OCI-LY3 (cell line): ENCODE measurements around the gene UNC80.

Experiments used
- H2AFZ ChIP-seq: fragments of 200-600, 300-600 bp; shearing (Covaris generic); 2 replicates; pipeline ENCODE4 v1.6.0; 2014; ENCODE audit warnings: antibody characterized with exemption, low read depth, low read length
- H3K27ac ChIP-seq: fragments of 200-600, 300-600 bp; sonication (generic); 2 replicates; pipeline ENCODE4 v1.5.1; 2014; ENCODE audit warnings: mild to moderate bottlenecking, low read length, moderate library complexity, mixed read lengths
- H3K27me3 ChIP-seq: fragments of 200-600, 300-600 bp; sonication (generic); 2 replicates; pipeline ENCODE4 v1.6.1; 2014; ENCODE audit warnings: low read depth, low read length, mixed read lengths
- H3K36me3 ChIP-seq: fragments of 200-600, 300-600 bp; sonication (generic); replicated peaks from 2 replicates; pipeline ENCODE3; 2014; ENCODE audit warnings: low read depth, low read length, mixed read lengths
- H3K4me1 ChIP-seq: fragments of 300-600, 200-600 bp; sonication (generic); 2 replicates; pipeline ENCODE4 v1.6.1; 2014; ENCODE audit warnings: low read length, mixed read lengths
- H3K4me2 ChIP-seq: fragments of 200-600, 300-600 bp; sonication (generic); 2 replicates; pipeline ENCODE4 v1.6.1; 2014; ENCODE audit warnings: low read length, mixed read lengths
- H3K4me3 ChIP-seq: fragments of 300-600, 200-600 bp; sonication (generic); 2 replicates; pipeline ENCODE4 v1.5.1; 2014; ENCODE audit warnings: antibody characterized with exemption, mild to moderate bottlenecking, low read length, moderate library complexity
- H3K79me2 ChIP-seq: fragments of 300-600, 200-600 bp; shearing (Covaris generic); 2 replicates; pipeline ENCODE4 v1.6.1; 2014; ENCODE audit warnings: mild to moderate bottlenecking, low read length, mixed read lengths
- H3K9ac ChIP-seq: fragments of 300-600, 200-600 bp; shearing (Covaris generic); 2 replicates; pipeline ENCODE4 v1.6.0; 2014; ENCODE audit warnings: mild to moderate bottlenecking, low read length, moderate library complexity
- H3K9me3 ChIP-seq: fragments of 200-600, 300-600 bp; shearing (Covaris generic); 2 replicates; pipeline ENCODE4 v1.6.1; 2014; ENCODE audit warnings: low read length, mixed read lengths; ENCODE audit not compliant: insufficient read depth
- H4K20me1 ChIP-seq: fragments of 200-600, 300-600 bp; sonication (generic); 2 replicates; pipeline ENCODE4 v1.6.1; 2016; ENCODE audit warnings: low read length, mixed read lengths; ENCODE audit not compliant: insufficient read depth
- EZH2phosphoT487 ChIP-seq: fragments of 200-600 bp; shearing (Covaris generic); IDR thresholded peaks from 2 replicates; pipeline ENCODE4 v1.6.1; 2018; ENCODE audit warnings: antibody characterized with exemption, mixed run types, low read depth
- TF ChIP-seq, protein P1 (sequence below): fragments of 200-600, 300-600 bp; sonication (generic); IDR thresholded peaks from 2 replicates; pipeline ENCODE4 v1.5.1; 2014; ENCODE audit warnings: antibody characterized with exemption, low read length, low read depth

The UNC80 gene

DNA sequence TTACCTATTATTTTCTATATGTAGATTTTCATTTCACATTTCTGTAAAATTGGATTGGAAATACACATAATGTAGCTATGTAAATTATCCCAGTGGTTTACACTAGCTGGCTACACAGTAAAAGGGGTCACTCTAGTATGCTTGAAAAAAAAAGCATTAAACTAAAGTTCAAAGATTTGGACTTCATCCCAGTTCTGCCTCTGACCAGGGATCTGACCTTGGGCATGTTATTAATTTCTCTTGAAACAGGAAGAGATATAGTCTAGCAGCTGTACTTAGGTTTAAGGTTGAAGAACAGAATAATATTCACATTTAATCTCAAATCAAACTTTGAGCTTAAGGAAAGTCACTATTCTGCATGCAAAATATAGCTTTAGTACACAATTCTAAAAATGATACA is 166.3 kb downstream of the UNC80 start:
- no peak overlapping the region for H3K27ac ChIP-seq
- no peak overlapping the region for H3K4me3 ChIP-seq
- H3K4me1 ChIP-seq, result peaks cover 6% of the 10 kb centered on the region
- TF ChIP-seq, protein P1, sequence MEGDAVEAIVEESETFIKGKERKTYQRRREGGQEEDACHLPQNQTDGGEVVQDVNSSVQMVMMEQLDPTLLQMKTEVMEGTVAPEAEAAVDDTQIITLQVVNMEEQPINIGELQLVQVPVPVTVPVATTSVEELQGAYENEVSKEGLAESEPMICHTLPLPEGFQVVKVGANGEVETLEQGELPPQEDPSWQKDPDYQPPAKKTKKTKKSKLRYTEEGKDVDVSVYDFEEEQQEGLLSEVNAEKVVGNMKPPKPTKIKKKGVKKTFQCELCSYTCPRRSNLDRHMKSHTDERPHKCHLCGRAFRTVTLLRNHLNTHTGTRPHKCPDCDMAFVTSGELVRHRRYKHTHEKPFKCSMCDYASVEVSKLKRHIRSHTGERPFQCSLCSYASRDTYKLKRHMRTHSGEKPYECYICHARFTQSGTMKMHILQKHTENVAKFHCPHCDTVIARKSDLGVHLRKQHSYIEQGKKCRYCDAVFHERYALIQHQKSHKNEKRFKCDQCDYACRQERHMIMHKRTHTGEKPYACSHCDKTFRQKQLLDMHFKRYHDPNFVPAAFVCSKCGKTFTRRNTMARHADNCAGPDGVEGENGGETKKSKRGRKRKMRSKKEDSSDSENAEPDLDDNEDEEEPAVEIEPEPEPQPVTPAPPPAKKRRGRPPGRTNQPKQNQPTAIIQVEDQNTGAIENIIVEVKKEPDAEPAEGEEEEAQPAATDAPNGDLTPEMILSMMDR, result no peak
- TF ChIP-seq EZH2phosphoT487, result no peak
- H3K9me3 ChIP-seq, result no peaks in the 10 kb centered on the region
- no peaks in the 10 kb centered on the region for H4K20me1 ChIP-seq
- H3K27me3 ChIP-seq, result no peaks in the 10 kb centered on the region
- no peaks in the 10 kb centered on the region for H3K36me3 ChIP-seq
- no peak overlapping the region for H3K4me2 ChIP-seq
- no peak overlapping the region for H3K9ac ChIP-seq
- no peak overlapping the region for H2AFZ ChIP-seq
- H3K79me2 ChIP-seq, result no peaks in the 10 kb centered on the region

DNA sequence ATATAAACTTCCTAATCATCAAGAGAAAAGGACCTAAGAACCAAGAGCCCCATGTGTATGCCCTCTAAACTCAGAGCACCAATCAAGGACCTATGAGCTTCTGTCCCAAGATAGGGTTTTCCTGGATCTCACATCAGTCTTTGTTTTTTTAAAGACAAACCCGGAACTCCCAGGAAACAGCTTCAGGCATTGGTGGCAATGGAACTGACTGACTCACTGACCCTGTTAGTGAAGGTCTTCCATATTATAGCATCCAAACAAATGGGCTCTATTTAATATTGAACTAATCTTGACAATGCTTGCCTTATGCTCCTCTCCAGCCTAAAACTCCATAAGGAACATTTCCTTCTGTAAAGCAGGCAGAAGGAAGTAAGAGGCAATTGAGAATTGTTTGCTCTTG is 167.3 kb downstream of the UNC80 start:
- H2AFZ ChIP-seq, result no peak overlapping the region
- H3K4me3 ChIP-seq, result no peak overlapping the region
- no peak overlapping the region for H3K4me2 ChIP-seq
- H3K27me3 ChIP-seq, result no peaks in the 10 kb centered on the region
- H3K27ac ChIP-seq, result no peak overlapping the region
- no peaks in the 10 kb centered on the region for H3K9me3 ChIP-seq
- H3K4me1 ChIP-seq, result peaks cover 6% of the 10 kb centered on the region
- H3K36me3 ChIP-seq, result no peaks in the 10 kb centered on the region
- TF ChIP-seq, protein P1, result no peak
- TF ChIP-seq EZH2phosphoT487, result no peak
- H4K20me1 ChIP-seq, result no peaks in the 10 kb centered on the region
- H3K79me2 ChIP-seq, result no peaks in the 10 kb centered on the region
- no peak overlapping the region for H3K9ac ChIP-seq

DNA sequence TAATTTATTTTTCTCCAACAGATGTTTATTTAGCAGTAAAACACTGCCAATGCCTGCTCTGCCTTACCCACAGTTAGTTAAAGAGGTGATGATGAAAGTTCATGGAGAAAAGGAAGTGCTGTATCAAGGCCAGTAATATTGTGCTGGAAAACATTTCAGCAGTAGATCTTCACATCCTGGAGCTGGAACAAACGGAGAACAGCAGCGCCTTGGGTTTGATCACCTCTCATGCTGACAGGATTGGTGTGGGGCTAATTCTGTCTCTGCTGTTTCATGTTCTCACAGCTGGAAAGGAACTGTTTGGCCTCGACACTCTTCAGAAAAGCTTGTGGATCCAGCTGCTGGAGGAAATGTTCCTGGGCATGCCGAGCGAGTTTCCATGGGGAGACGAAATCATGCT is 169.3 kb downstream of the UNC80 start:
- H3K4me2 ChIP-seq, result no peak overlapping the region
- peaks cover 3% of the 10 kb centered on the region for H3K4me1 ChIP-seq
- no peak overlapping the region for H3K9ac ChIP-seq
- H3K4me3 ChIP-seq, result no peak overlapping the region
- H4K20me1 ChIP-seq, result no peaks in the 10 kb centered on the region
- TF ChIP-seq, protein P1, result no peak
- H3K27ac ChIP-seq, result no peak overlapping the region
- no peaks in the 10 kb centered on the region for H3K79me2 ChIP-seq
- H3K9me3 ChIP-seq, result no peaks in the 10 kb centered on the region
- H3K36me3 ChIP-seq, result no peaks in the 10 kb centered on the region
- H3K27me3 ChIP-seq, result no peaks in the 10 kb centered on the region
- no peak overlapping the region for H2AFZ ChIP-seq

DNA sequence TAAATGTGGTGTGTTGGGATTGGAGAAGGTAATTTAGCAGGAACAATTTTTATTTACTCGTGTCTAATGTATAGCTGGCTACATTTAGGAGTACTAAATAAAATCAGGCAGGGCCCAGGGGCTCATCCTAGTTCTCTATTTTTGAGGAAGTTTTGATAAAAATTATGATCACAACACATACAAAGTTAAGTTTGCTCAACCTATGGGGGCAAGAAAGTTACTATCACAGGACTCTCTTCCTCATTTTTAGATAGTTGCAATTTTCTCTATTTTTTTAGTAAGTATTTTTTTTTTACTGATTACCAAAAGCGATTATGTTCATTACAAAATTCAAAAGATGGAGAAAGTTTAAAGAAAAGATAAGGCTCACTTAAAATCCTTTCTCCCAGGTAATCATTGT is 170.8 kb downstream of the UNC80 start:
- Histone ChIP-seq H3K9ac (no peak overlapping the region), H2AFZ (no peak overlapping the region), H3K27me3 (no peaks in the 10 kb centered on the region), H3K9me3 (no peaks in the 10 kb centered on the region), H3K4me2 (no peak overlapping the region), H4K20me1 (no peaks in the 10 kb centered on the region), H3K4me3 (no peak overlapping the region), H3K27ac (no peak overlapping the region), H3K4me1 (no peaks in the 10 kb centered on the region), H3K36me3 (no peaks in the 10 kb centered on the region), H3K79me2 (no peaks in the 10 kb centered on the region)
- no peak for TF ChIP-seq EZH2phosphoT487
- TF ChIP-seq, protein P1, result no peak
